ENCODE data around the gene PKNOX2.

Gene PKNOX2

GRCh38 chr11:125239585-125240560 lies 75.3 kb downstream of the PKNOX2 start:
- Mint-ChIP-seq H3K9me3 (no peaks in the 10 kb centered on the region), H3K4me1 (ENCODE audit: low read depth) (no peaks in the 10 kb centered on the region), H3K4me3 (no peak overlapping the region), H3K27ac (no peak overlapping the region), H3K36me3 (ENCODE audit: low read depth) (no peaks in the 10 kb centered on the region), H3K27me3 (peaks cover 29% of the 10 kb centered on the region)
- no peak for DNase-seq

GRCh38 chr11:125241104-125241503 lies 76.6 kb downstream of the PKNOX2 start:
- Mint-ChIP-seq H3K27ac (no peak overlapping the region), H3K9me3 (no peaks in the 10 kb centered on the region), H3K27me3 (peaks cover 29% of the 10 kb centered on the region), H3K4me1 (ENCODE audit: low read depth) (no peaks in the 10 kb centered on the region), H3K36me3 (ENCODE audit: low read depth) (no peaks in the 10 kb centered on the region), H3K4me3 (no peak overlapping the region)
- no peak for DNase-seq

GRCh38 chr11:125242141-125242775 lies 77.7 kb downstream of the PKNOX2 start:
- Mint-ChIP-seq H3K36me3 (ENCODE audit: low read depth) (no peaks in the 10 kb centered on the region), H3K4me3 (no peak overlapping the region), H3K27ac (no peak overlapping the region), H3K9me3 (no peaks in the 10 kb centered on the region), H3K4me1 (ENCODE audit: low read depth) (no peaks in the 10 kb centered on the region), H3K27me3 (peaks cover 23% of the 10 kb centered on the region)
- DNase-seq, result no peak

GRCh38 chr11:125244166-125244565 lies 79.6 kb downstream of the PKNOX2 start:
- no peak for DNase-seq
- Mint-ChIP-seq H3K27ac (no peak overlapping the region), H3K4me3 (no peak overlapping the region), H3K36me3 (ENCODE audit: low read depth) (no peaks in the 10 kb centered on the region), H3K27me3 (peaks cover 12% of the 10 kb centered on the region), H3K4me1 (ENCODE audit: low read depth) (no peaks in the 10 kb centered on the region), H3K9me3 (no peaks in the 10 kb centered on the region)

- Mint-ChIP-seq H3K27me3 (peaks cover 4% of the 10 kb centered on the region), H3K9me3 (no peaks in the 10 kb centered on the region), H3K4me3 (no peak overlapping the region), H3K4me1 (ENCODE audit: low read depth) (no peaks in the 10 kb centered on the region), H3K36me3 (ENCODE audit: low read depth) (no peaks in the 10 kb centered on the region), H3K27ac (no peak overlapping the region)
- DNase-seq, result no peak
These were observed 80.7 kb downstream of the PKNOX2 start for GRCh38 chr11:125245299-125245698.

GRCh38 chr11:125247431-125247830 lies 82.9 kb downstream of the PKNOX2 start:
- no peak for DNase-seq
- no peak overlapping the region for H3K27ac Mint-ChIP-seq
- peaks cover 4% of the 10 kb centered on the region for H3K27me3 Mint-ChIP-seq
- H3K9me3 Mint-ChIP-seq, result no peaks in the 10 kb centered on the region
- no peaks in the 10 kb centered on the region for H3K4me1 Mint-ChIP-seq (ENCODE audit: low read depth)
- no peaks in the 10 kb centered on the region for H3K36me3 Mint-ChIP-seq (ENCODE audit: low read depth)
- H3K4me3 Mint-ChIP-seq, result no peak overlapping the region

- Mint-ChIP-seq H3K9me3 (no peaks in the 10 kb centered on the region), H3K4me3 (no peak overlapping the region), H3K27me3 (peaks cover 3% of the 10 kb centered on the region), H3K27ac (no peak overlapping the region), H3K4me1 (ENCODE audit: low read depth) (no peaks in the 10 kb centered on the region), H3K36me3 (ENCODE audit: low read depth) (no peaks in the 10 kb centered on the region)
- no peak for DNase-seq
These were observed 86.0 kb downstream of the PKNOX2 start for GRCh38 chr11:125250318-125251213.

GRCh38 chr11:125251214-125251545 lies 86.6 kb downstream of the PKNOX2 start:
- DNase-seq, result no peak
- Mint-ChIP-seq H3K27me3 (no peaks in the 10 kb centered on the region), H3K4me1 (ENCODE audit: low read depth) (no peaks in the 10 kb centered on the region)

GRCh38 chr11:125251956-125252355 lies 87.4 kb downstream of the PKNOX2 start:
- Mint-ChIP-seq H3K9me3 (no peaks in the 10 kb centered on the region), H3K36me3 (ENCODE audit: low read depth) (no peaks in the 10 kb centered on the region), H3K4me1 (ENCODE audit: low read depth) (no peaks in the 10 kb centered on the region), H3K4me3 (no peak overlapping the region), H3K27ac (no peak overlapping the region), H3K27me3 (no peaks in the 10 kb centered on the region)
- DNase-seq, result no peak

More at GRCh38 chr11:125251214-125251545, 86.6 kb downstream of the PKNOX2 start:
- Mint-ChIP-seq H3K9me3 (no peaks in the 10 kb centered on the region), H3K4me3 (no peak overlapping the region), H3K27ac (no peak overlapping the region), H3K36me3 (ENCODE audit: low read depth) (no peaks in the 10 kb centered on the region)

- no peak overlapping the region for H3K4me3 Mint-ChIP-seq
- peaks cover 3% of the 10 kb centered on the region for H3K27me3 Mint-ChIP-seq
- H3K27ac Mint-ChIP-seq, result no peak overlapping the region
- H3K4me1 Mint-ChIP-seq (ENCODE audit: low read depth), result no peaks in the 10 kb centered on the region
- no peaks in the 10 kb centered on the region for H3K9me3 Mint-ChIP-seq
- DNase-seq, result no peak
- H3K36me3 Mint-ChIP-seq (ENCODE audit: low read depth), result no peaks in the 10 kb centered on the region
These were observed 88.7 kb downstream of the PKNOX2 start for GRCh38 chr11:125253289-125253688.

- no peaks in the 10 kb centered on the region for H3K9me3 Mint-ChIP-seq
- peaks cover 3% of the 10 kb centered on the region for H3K27me3 Mint-ChIP-seq
- H3K36me3 Mint-ChIP-seq (ENCODE audit: low read depth), result no peaks in the 10 kb centered on the region
- no peak overlapping the region for H3K27ac Mint-ChIP-seq
- H3K4me3 Mint-ChIP-seq, result no peak overlapping the region
- no peak for DNase-seq
- no peaks in the 10 kb centered on the region for H3K4me1 Mint-ChIP-seq (ENCODE audit: low read depth)
These were observed 89.4 kb downstream of the PKNOX2 start for GRCh38 chr11:125253795-125254525.

GRCh38 chr11:125256541-125257189 lies 92.1 kb downstream of the PKNOX2 start:
- no peaks in the 10 kb centered on the region for H3K36me3 Mint-ChIP-seq (ENCODE audit: low read depth)

GRCh38 chr11:125257190-125257579 lies 92.6 kb downstream of the PKNOX2 start:
- no peak overlapping the region for H3K4me3 Mint-ChIP-seq

More at GRCh38 chr11:125256541-125257189, 92.1 kb downstream of the PKNOX2 start:
- peaks cover 11% of the 10 kb centered on the region for H3K27me3 Mint-ChIP-seq
- H3K9me3 Mint-ChIP-seq, result no peaks in the 10 kb centered on the region
- no peak overlapping the region for H3K27ac Mint-ChIP-seq
- H3K4me1 Mint-ChIP-seq (ENCODE audit: low read depth), result no peaks in the 10 kb centered on the region
- DNase-seq, result no peak
- no peak overlapping the region for H3K4me3 Mint-ChIP-seq

More at GRCh38 chr11:125257190-125257579, 92.6 kb downstream of the PKNOX2 start:
- Mint-ChIP-seq H3K27ac (no peak overlapping the region), H3K27me3 (peaks cover 16% of the 10 kb centered on the region), H3K4me1 (ENCODE audit: low read depth) (no peaks in the 10 kb centered on the region), H3K9me3 (no peaks in the 10 kb centered on the region), H3K36me3 (ENCODE audit: low read depth) (no peaks in the 10 kb centered on the region)
- no peak for DNase-seq
